Neuronal stem cell (in vitro differentiated cells): ENCODE data around the gene KCNK5.

Experiments
- DNase-seq: peaks from one replicate; pipeline ENCODE4 v3.0.0-alpha.2; 2013; ENCODE audit warnings: low spot score
- H2AFZ ChIP-seq: one replicate; pipeline ENCODE4 v1.6.1; 2013; ENCODE audit warnings: mild to moderate bottlenecking, low read length, inconsistent platforms
- H2AK5ac ChIP-seq: 2 replicates; pipeline ENCODE4 v1.6.1; 2013; ENCODE audit warnings: low read depth, mild to moderate bottlenecking, inconsistent platforms, low read length, moderate library complexity, mixed read lengths
- H2BK120ac ChIP-seq: 2 replicates; pipeline ENCODE4 v1.6.1; 2013; ENCODE audit warnings: low read depth, mild to moderate bottlenecking, inconsistent platforms, low read length, moderate library complexity, mixed read lengths
- H2BK12ac ChIP-seq: one replicate; pipeline ENCODE4 v1.6.1; 2013; ENCODE audit warnings: low read length, inconsistent platforms
- H2BK15ac ChIP-seq: 2 replicates; pipeline ENCODE4 v1.6.1; 2013; ENCODE audit warnings: mild to moderate bottlenecking, low read length, inconsistent platforms, mixed read lengths
- H2BK5ac ChIP-seq: one replicate; pipeline ENCODE4 v1.6.1; 2013; ENCODE audit warnings: inconsistent platforms, mild to moderate bottlenecking, low read length, moderate library complexity
- H3K14ac ChIP-seq: one replicate; pipeline ENCODE4 v1.6.1; 2013; ENCODE audit warnings: low read length, inconsistent platforms
- H3K18ac ChIP-seq: 2 replicates; pipeline ENCODE4 v1.6.1; 2013; ENCODE audit warnings: low read length, inconsistent platforms
- H3K23ac ChIP-seq: 2 replicates; pipeline ENCODE4 v1.6.1; 2013; ENCODE audit warnings: low read depth, mild to moderate bottlenecking, mixed read lengths, low read length, inconsistent platforms; ENCODE audit not compliant: poor library complexity
- H3K27ac ChIP-seq: replicated peaks from 3 replicates; pipeline ENCODE4 v1.5.1; 2013; ENCODE audit warnings: low read length, inconsistent platforms
- H3K27me3 ChIP-seq, 3 experiments: 2 replicates each; pipeline ENCODE4 v1.6.1; 2013; ENCODE audit warnings: low read length in 3 of 3, mild to moderate bottlenecking in 2 of 3, inconsistent platforms in 1 of 3, low read depth in 1 of 3, mixed read lengths in 1 of 3, moderate library complexity in 1 of 3; ENCODE audit not compliant: control insufficient read depth in 3 of 3, insufficient read depth in 3 of 3
- H3K36me3 ChIP-seq, 2 donors: replicated peaks in 1 of 2; 2 replicates each; pipeline ENCODE4 v1.6.1; 2013; ENCODE audit warnings: low read length in 2 of 2; ENCODE audit not compliant: control insufficient read depth in 2 of 2, insufficient read depth in 2 of 2
- H3K4ac ChIP-seq: 2 replicates; pipeline ENCODE4 v1.6.1; 2013; ENCODE audit warnings: inconsistent platforms, mild to moderate bottlenecking, low read length, moderate library complexity
- H3K4me1 ChIP-seq, 2 donors: 1 replicate in 1 of 2; 2 replicates in 1 of 2; pipeline ENCODE4 v1.6.1; 2013; ENCODE audit warnings: low read length in 2 of 2, low read depth in 1 of 2; ENCODE audit not compliant: control insufficient read depth in 2 of 2, insufficient read depth in 1 of 2
- H3K4me2 ChIP-seq: one replicate; pipeline ENCODE4 v1.6.1; 2013; ENCODE audit warnings: mild to moderate bottlenecking, low read length, inconsistent platforms; ENCODE audit not compliant: insufficient read depth, poor library complexity, severe bottlenecking
- H3K4me3 ChIP-seq, 2 donors: 2 replicates each; pipeline ENCODE4 v1.5.1; 2013; ENCODE audit warnings: low read length in 2 of 2, mild to moderate bottlenecking in 2 of 2, inconsistent platforms in 1 of 2, moderate library complexity in 1 of 2
- H3K79me1 ChIP-seq: one replicate; pipeline ENCODE4 v1.6.1; 2013; ENCODE audit warnings: low read depth, mild to moderate bottlenecking, inconsistent platforms, low read length, moderate library complexity
- H3K9ac ChIP-seq: one replicate; pipeline ENCODE4 v1.6.1; 2013; ENCODE audit warnings: mild to moderate bottlenecking, low read depth, low read length, inconsistent platforms; ENCODE audit not compliant: poor library complexity
- H3K9me3 ChIP-seq, 2 donors: replicated peaks in 1 of 2; 2 replicates each; pipeline versions ENCODE3 to v1.6.1; 2013; ENCODE audit warnings: low read length in 2 of 2, mild to moderate bottlenecking in 2 of 2, inconsistent platforms in 1 of 2, low read depth in 1 of 2, mixed read lengths in 1 of 2, moderate library complexity in 1 of 2; ENCODE audit not compliant: control insufficient read depth in 2 of 2, insufficient read depth in 1 of 2
- H4K8ac ChIP-seq: one replicate; pipeline ENCODE4 v1.6.1; 2013; ENCODE audit warnings: low read depth, mild to moderate bottlenecking, inconsistent platforms, low read length, moderate library complexity
- H4K91ac ChIP-seq: one replicate; pipeline ENCODE4 v1.6.1; 2013; ENCODE audit warnings: low read length, low read depth, mild to moderate bottlenecking, inconsistent platforms; ENCODE audit not compliant: poor library complexity
- WGBS, 2 donors: extraction: QIAGEN DNeasy Blood & Tissue Kit; methylation state at CpG; one replicate each; pipeline ENCODE4 v1.1.7; 2013; ENCODE audit warnings: missing lambda C conversion rate in 2 of 2, mixed read lengths in 1 of 2; ENCODE audit not compliant: insufficient read length in 2 of 2, insufficient replicate concordance in 1 of 2; ENCODE audit errors: extremely low coverage in 2 of 2; 5-methylcytosine and 5-hydroxymethylcytosine counted together

Gene KCNK5

GRCh38 chr6:39221779-39222641, 7.3 kb downstream of the KCNK5 start:
- H3K23ac ChIP-seq: no peak overlapping the region
- H3K9ac ChIP-seq: no peak overlapping the region
- H3K79me1 ChIP-seq: no peaks in the 10 kb centered on the region
- no peak overlapping the region for H3K4ac ChIP-seq
- no peak overlapping the region for H2AFZ ChIP-seq
- H2BK5ac ChIP-seq: no peak overlapping the region
- H3K4me3 ChIP-seq: no peak overlapping the region
- no peak overlapping the region for H2BK120ac ChIP-seq
- no peak overlapping the region for H3K4me2 ChIP-seq
- H3K27me3 ChIP-seq: no peaks in the 10 kb centered on the region
- no peak overlapping the region for H3K27ac ChIP-seq
- no peaks in the 10 kb centered on the region for H3K36me3 ChIP-seq
- WGBS, 2 donors: no CpG with 5 or more reads among the region's 7 CpGs
- no peak overlapping the region for H3K18ac ChIP-seq
- no peak overlapping the region for H2BK12ac ChIP-seq
- no peak overlapping the region for H3K14ac ChIP-seq
- H2BK15ac ChIP-seq: no peak overlapping the region
- no peak overlapping the region for H4K91ac ChIP-seq
- H2AK5ac ChIP-seq: no peak overlapping the region
- H3K4me1 ChIP-seq: peaks cover 13 to 21% of the 10 kb centered on the region in 2 donors
- H4K8ac ChIP-seq: no peak overlapping the region
- H3K9me3 ChIP-seq: no peaks in the 10 kb centered on the region
- DNase-seq: no peak

- no peak overlapping the region for H3K4me2 ChIP-seq
- no peak overlapping the region for H2AFZ ChIP-seq
- no peak overlapping the region for H2BK120ac ChIP-seq
- no peak for DNase-seq
- no peak overlapping the region for H3K14ac ChIP-seq
- no peaks in the 10 kb centered on the region for H3K79me1 ChIP-seq
- no peak overlapping the region for H3K27ac ChIP-seq
- peak overlapping the region; percentile 1 for H3K9ac ChIP-seq
- no CpG with 5 or more reads among the region's 3 CpGs for WGBS, 2 donors
- H3K4me3 ChIP-seq: no peak overlapping the region
- H2BK15ac ChIP-seq: no peak overlapping the region
- H2BK12ac ChIP-seq: no peak overlapping the region
- H4K8ac ChIP-seq: no peak overlapping the region
- no peak overlapping the region for H4K91ac ChIP-seq
- no peak overlapping the region for H3K18ac ChIP-seq
- H3K4ac ChIP-seq: no peak overlapping the region
- H2AK5ac ChIP-seq: no peak overlapping the region
- no peaks in the 10 kb centered on the region for H3K9me3 ChIP-seq
- no peak overlapping the region for H3K23ac ChIP-seq
- no peaks in the 10 kb centered on the region for H3K36me3 ChIP-seq
- no peak overlapping the region for H2BK5ac ChIP-seq
- H3K27me3 ChIP-seq: no peaks in the 10 kb centered on the region
- peaks cover 14 to 18% of the 10 kb centered on the region in 2 donors for H3K4me1 ChIP-seq
These were observed 8.2 kb downstream of the KCNK5 start for GRCh38 chr6:39221115-39221514.

DNA sequence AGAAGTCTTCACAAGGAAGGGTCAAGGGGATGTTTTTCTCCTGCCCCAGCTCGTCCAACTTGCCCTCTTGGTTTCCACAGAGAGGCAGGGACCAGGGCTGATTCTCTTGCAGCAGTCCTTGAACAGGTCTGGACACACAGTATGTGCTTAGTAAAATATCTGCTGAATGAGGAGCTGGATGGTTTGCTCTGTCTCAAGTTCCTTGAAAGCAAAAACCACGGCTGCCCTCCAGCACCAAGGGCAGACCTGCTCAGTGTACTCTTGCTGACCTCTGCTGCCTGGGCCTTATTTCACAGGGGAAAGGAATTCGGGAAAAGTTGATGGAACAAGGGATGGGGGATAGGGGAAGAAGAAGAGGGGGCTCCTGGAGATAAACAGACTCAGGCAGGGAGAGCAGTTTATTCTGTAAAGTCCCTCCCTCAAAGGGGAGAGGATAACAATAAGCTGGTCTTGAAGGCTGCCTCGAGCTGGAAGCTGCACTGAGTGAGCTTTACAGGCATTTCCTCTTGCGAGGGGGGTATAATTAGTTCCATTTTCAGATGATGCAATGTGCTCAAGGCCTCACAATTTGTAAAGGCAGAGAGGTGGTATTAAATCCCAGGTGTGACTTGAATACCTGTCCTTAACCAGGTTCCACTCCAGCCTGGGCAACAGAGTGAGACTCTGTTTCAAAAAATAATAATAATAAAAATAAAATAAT, 10.3 kb downstream of the KCNK5 start:
- H3K27me3 ChIP-seq: no peaks in the 10 kb centered on the region
- peaks cover 4 to 9% of the 10 kb centered on the region in 2 donors for H3K4me1 ChIP-seq
- peaks cover 7% of the 10 kb centered on the region for H3K79me1 ChIP-seq
- H3K18ac ChIP-seq: no peak overlapping the region
- H3K4me2 ChIP-seq: no peak overlapping the region
- no peaks in the 10 kb centered on the region for H3K36me3 ChIP-seq
- no peak overlapping the region for H4K8ac ChIP-seq
- no peak overlapping the region for H3K4ac ChIP-seq
- no peak overlapping the region for H3K9ac ChIP-seq
- DNase-seq: no peak
- H2BK120ac ChIP-seq: no peak overlapping the region
- no peak overlapping the region for H3K14ac ChIP-seq
- H2BK5ac ChIP-seq: no peak overlapping the region
- H3K4me3 ChIP-seq: no peak overlapping the region
- no peak overlapping the region for H2BK12ac ChIP-seq
- H2AK5ac ChIP-seq: no peak overlapping the region
- no peak overlapping the region for H4K91ac ChIP-seq
- H3K23ac ChIP-seq: no peak overlapping the region
- no peaks in the 10 kb centered on the region for H3K9me3 ChIP-seq
- no CpG with 5 or more reads among the region's 5 CpGs for whole genome bisulfite sequencing, 2 donors
- no peak overlapping the region for H2AFZ ChIP-seq
- H3K27ac ChIP-seq: no peak overlapping the region
- no peak overlapping the region for H2BK15ac ChIP-seq

DNA sequence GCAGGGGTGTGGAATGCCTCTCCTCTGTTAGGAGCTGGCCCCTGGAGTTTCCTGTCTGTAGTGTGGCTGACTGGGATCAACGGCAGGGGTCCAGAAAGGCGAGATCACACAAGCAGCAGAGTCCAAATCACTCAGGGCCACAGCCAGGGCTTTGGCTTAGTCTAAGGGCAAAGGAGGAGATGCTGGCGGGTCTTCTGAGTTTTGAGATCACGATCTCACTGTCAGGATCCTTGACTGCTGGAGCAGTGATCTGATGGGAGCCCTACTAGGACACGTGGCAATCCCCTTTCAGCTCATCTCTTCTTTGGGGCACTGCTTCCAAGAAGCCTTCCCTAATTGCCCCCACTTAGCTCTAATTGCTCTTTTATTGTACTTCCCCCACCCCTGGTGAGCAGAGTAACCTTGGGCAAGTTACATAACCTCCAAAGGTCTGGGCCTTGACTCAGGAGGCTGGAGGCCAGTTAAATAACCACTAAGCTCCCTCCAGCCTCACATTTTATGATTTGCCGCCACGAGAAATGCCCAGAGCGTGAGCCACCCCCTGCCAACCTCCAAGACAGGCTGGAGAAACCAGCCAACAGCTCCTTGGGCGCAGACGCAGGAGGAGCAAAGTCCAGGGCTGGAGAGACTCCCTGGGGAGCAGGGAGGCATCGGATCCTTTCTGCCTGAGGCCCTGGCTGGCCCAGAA, 12.0 kb downstream of the KCNK5 start:
- Histone ChIP-seq H3K36me3 (no peaks in the 10 kb centered on the region), H4K8ac (no peak overlapping the region), H2BK15ac (no peak overlapping the region), H4K91ac (no peak overlapping the region), H3K14ac (no peak overlapping the region), H3K4me3 (no peak overlapping the region), H3K27me3 (no peaks in the 10 kb centered on the region), H2AK5ac (peak overlapping the region; percentile 38), H3K27ac (no peak overlapping the region), H3K18ac (peak overlapping the region; percentile 65), H3K23ac (no peak overlapping the region), H3K9me3 (no peaks in the 10 kb centered on the region), H2BK12ac (no peak overlapping the region), H2BK5ac (no peak overlapping the region), H2BK120ac (no peak overlapping the region), H3K4ac (no peak overlapping the region), H3K4me2 (no peak overlapping the region), H3K9ac (no peak overlapping the region), H3K79me1 (peaks cover 7% of the 10 kb centered on the region), H3K4me1 (peaks cover 4 to 9% of the 10 kb centered on the region in 2 donors), H2AFZ (no peak overlapping the region)
- no CpG with 5 or more reads among the region's 11 CpGs for WGBS, 2 donors
- no peak for DNase-seq
